ENCODE data around the gene AFMID. TPM values are rescaled to one million over a fixed set of nuclear protein-coding genes. Genes with fewer than 3 reads are reported as not detected.

AFMID gene
- total RNA-seq, 4 donors from 2014 or later, result 14.9 to 27.4 (median 20.3) TPM

- no peak for TF ChIP-seq CTCF (IDR thresholded peaks at IDR 0.05; ENCODE audit: low read depth)
These were observed 37.3 kb downstream of the AFMID start for GRCh38 chr17:78224231-78225087.

- TF ChIP-seq CTCF (IDR thresholded peaks at IDR 0.05; ENCODE audit: low read depth), result no peak
These were observed 38.1 kb downstream of the AFMID start for GRCh38 chr17:78225088-78225865.

- no peak for TF ChIP-seq CTCF (IDR thresholded peaks at IDR 0.05; ENCODE audit: low read depth)
These were observed 39.0 kb downstream of the AFMID start for GRCh38 chr17:78226055-78226758.

GRCh38 chr17:78226759-78227454, 39.7 kb downstream of the AFMID start:
- no peak for TF ChIP-seq CTCF (IDR thresholded peaks at IDR 0.05; ENCODE audit: low read depth)

- TF ChIP-seq CTCF (IDR thresholded peaks at IDR 0.05; ENCODE audit: low read depth), result no peak
These were observed 40.3 kb downstream of the AFMID start for GRCh38 chr17:78227455-78227916.

GRCh38 chr17:78228176-78228575, 41.0 kb downstream of the AFMID start:
- no peak for TF ChIP-seq CTCF (IDR thresholded peaks at IDR 0.05; ENCODE audit: low read depth)

All from subcutaneous adipose tissue (tissue), 4 donors.